Measurements from ENCODE around the gene SHC2. TPM values are rescaled to one million over a fixed set of nuclear protein-coding genes. Genes with fewer than 3 reads are reported as not detected.

The SHC2 gene
- polyA plus RNA-seq, 1 donor (not counting 4 experiments of a cell fraction or from before 2014, with no cell fraction given): 2.5 TPM

DNA sequence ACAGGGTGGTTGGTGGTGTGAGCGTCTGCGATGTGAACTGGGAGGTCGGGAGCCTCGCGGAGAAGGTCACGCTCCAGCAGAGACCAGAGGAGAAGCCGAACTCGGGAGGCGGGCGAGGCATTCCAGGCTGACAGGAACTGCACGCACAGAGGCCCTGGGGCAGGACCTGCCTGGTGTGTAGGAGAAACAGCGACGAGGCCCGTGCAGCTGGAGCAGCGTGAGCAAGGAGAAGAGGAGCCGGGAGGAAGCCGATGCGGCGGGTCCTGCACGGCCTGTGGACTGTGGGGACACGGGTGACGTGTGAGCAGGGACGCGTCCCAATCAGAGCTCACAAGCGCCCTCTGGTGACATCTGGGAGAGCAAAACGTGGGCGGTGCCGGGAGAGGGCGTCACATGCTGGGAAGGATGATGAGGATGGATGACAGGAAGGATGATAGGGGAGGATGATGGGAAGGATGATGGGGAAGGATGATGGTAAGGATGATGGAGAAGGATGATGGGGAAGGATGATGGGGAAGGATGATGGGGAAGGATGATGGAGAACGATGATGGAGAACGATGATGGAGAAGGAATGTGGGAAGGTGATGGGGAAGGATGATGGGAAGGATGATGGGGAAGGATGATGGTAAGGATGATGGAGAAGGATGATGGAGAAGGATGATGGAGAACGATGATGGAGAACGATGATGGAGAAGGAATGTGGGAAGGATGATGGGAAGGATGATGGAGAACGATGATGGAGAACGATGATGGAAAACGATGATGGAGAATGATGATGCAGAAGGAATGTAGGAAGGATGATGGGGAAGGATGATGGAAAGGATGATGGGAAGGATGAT lies 19.4 kb upstream of the SHC2 start:
- DNase-seq (ENCODE audit: low read depth, low spot score): no peak
- peak; percentile 35 to 78 (median 72) for TF ChIP-seq CTCF (optimal IDR thresholded peaks at IDR 0.05 in 1 of 3, IDR thresholded peaks at IDR 0.05 in 1 of 3, conservative IDR thresholded peaks at IDR 0.05 in 1 of 3; ENCODE audit: extremely low read depth in 1 of 3, insufficient read depth in 2 of 3, low read length in 3 of 3)
- TF ChIP-seq EZH2 (IDR thresholded peaks at IDR 0.05; ENCODE audit: low read length): no peak
- Histone ChIP-seq H3K4me2 (ENCODE audit: control insufficient read depth, extremely low read depth, insufficient read depth, low read depth, low read length) (no peak overlapping the region), H4K20me1 (ENCODE audit: control insufficient read depth, extremely low read depth, insufficient read depth, low read length) (no peaks in the 10 kb centered on the region), H3K9me1 (ENCODE audit: control insufficient read depth, extremely low read depth, insufficient read depth, low read length) (no peaks in the 10 kb centered on the region), H3K4me1 (ENCODE audit: control insufficient read depth, extremely low read depth, insufficient read depth, low read length) (no peaks in the 10 kb centered on the region), H3K36me3 (ENCODE audit: control insufficient read depth in 2 of 2, extremely low read depth in 1 of 2, insufficient read depth in 2 of 2, low read length in 2 of 2) (no peaks in the 10 kb centered on the region), H3K27me3 (ENCODE audit: control insufficient read depth, extremely low read depth, insufficient read depth, low read length) (peaks cover 11% of the 10 kb centered on the region), H3K9me3 (ENCODE audit: control insufficient read depth, low read depth, low read length) (peaks cover 2% of the 10 kb centered on the region), H3K27ac (ENCODE audit: control insufficient read depth, insufficient read depth, low read length) (no peak overlapping the region), H2AFZ (ENCODE audit: control insufficient read depth, low read length) (peak overlapping the region; percentile 66), H3K79me2 (ENCODE audit: control insufficient read depth, insufficient read depth, low read length) (no peaks in the 10 kb centered on the region), H3K9ac (ENCODE audit: control insufficient read depth, extremely low read depth, insufficient read depth, low read length) (no peak overlapping the region), H3K4me3 (ENCODE audit: control insufficient read depth in 2 of 3, extremely low read depth in 1 of 3, insufficient read depth in 2 of 3, low read depth in 1 of 3, low read length in 3 of 3) (no peak overlapping the region)
- dilution Hi-C loops (cut with MboI; ENCODE audit: extremely low pct_ligation_motif_present, low sequenced_read_pairs): no loop called here
- FAIRE-seq: no peak

DNA sequence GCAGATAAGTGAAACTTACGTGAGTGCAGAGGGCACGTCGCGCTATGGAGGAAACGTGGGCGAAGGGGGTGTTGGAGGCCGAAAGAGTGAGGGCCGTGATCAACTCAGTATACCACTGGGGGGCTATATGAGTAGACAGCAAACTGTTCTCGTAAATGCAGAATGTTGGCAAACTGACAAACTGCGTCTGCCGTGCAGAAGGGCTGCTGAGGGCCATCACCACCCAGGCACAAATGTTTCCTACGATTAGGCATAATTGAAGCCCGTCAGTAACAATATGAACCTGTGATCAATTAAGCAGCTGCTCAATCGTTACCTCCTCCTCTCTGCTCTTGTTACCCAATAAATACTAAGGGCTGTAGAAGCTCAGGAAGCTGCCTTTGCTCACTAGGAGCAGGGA lies 18.1 kb upstream of the SHC2 start:
- FAIRE-seq: no peak

More for the DNA sequence above, 18.1 kb upstream of the SHC2 start:
- Histone ChIP-seq H3K36me3 (ENCODE audit: control insufficient read depth in 2 of 2, extremely low read depth in 1 of 2, insufficient read depth in 2 of 2, low read length in 2 of 2) (no peaks in the 10 kb centered on the region), H3K4me2 (ENCODE audit: control insufficient read depth, extremely low read depth, insufficient read depth, low read depth, low read length) (no peak overlapping the region), H3K4me3 (ENCODE audit: control insufficient read depth in 2 of 3, extremely low read depth in 1 of 3, insufficient read depth in 2 of 3, low read depth in 1 of 3, low read length in 3 of 3) (no peak overlapping the region), H3K4me1 (ENCODE audit: control insufficient read depth, extremely low read depth, insufficient read depth, low read length) (no peaks in the 10 kb centered on the region), H3K9me3 (ENCODE audit: control insufficient read depth, low read depth, low read length) (peaks cover 2% of the 10 kb centered on the region), H3K27ac (ENCODE audit: control insufficient read depth, insufficient read depth, low read length) (no peak overlapping the region), H3K9me1 (ENCODE audit: control insufficient read depth, extremely low read depth, insufficient read depth, low read length) (no peaks in the 10 kb centered on the region), H3K27me3 (ENCODE audit: control insufficient read depth, extremely low read depth, insufficient read depth, low read length) (no peaks in the 10 kb centered on the region), H3K9ac (ENCODE audit: control insufficient read depth, extremely low read depth, insufficient read depth, low read length) (no peak overlapping the region), H4K20me1 (ENCODE audit: control insufficient read depth, extremely low read depth, insufficient read depth, low read length) (no peaks in the 10 kb centered on the region), H2AFZ (ENCODE audit: control insufficient read depth, low read length) (no peak overlapping the region), H3K79me2 (ENCODE audit: control insufficient read depth, insufficient read depth, low read length) (no peaks in the 10 kb centered on the region)
- TF ChIP-seq CTCF (optimal IDR thresholded peaks at IDR 0.05 in 1 of 3, IDR thresholded peaks at IDR 0.05 in 1 of 3, conservative IDR thresholded peaks at IDR 0.05 in 1 of 3; ENCODE audit: extremely low read depth in 1 of 3, insufficient read depth in 2 of 3, low read length in 3 of 3) (no peak), EZH2 (IDR thresholded peaks at IDR 0.05; ENCODE audit: low read length) (no peak)
- dilution Hi-C loops (cut with MboI; ENCODE audit: extremely low pct_ligation_motif_present, low sequenced_read_pairs): no loop called here
- DNase-seq (ENCODE audit: low read depth, low spot score): no peak
